Panc1 (cell line): Measurements from ENCODE around the gene BIRC6.

Experiments
- SIN3A ChIP-seq: IDR thresholded peaks from 2 replicates; pipeline ENCODE4 v1.6.1; 2012; ENCODE audit warnings: low read depth, mild to moderate bottlenecking, low read length, moderate library complexity, borderline replicate concordance; ENCODE audit not compliant: insufficient read depth
- TF ChIP-seq, protein P1 (sequence below), 2 experiments: IDR thresholded peaks; 2 replicates each; pipeline ENCODE4 v1.6.1; 2011 to 2012; ENCODE audit warnings: low read depth in 2 of 2, control low read depth in 1 of 2, low read length in 1 of 2, mild to moderate bottlenecking in 1 of 2, moderate library complexity in 1 of 2; ENCODE audit not compliant: insufficient read depth in 1 of 2

DNA sequence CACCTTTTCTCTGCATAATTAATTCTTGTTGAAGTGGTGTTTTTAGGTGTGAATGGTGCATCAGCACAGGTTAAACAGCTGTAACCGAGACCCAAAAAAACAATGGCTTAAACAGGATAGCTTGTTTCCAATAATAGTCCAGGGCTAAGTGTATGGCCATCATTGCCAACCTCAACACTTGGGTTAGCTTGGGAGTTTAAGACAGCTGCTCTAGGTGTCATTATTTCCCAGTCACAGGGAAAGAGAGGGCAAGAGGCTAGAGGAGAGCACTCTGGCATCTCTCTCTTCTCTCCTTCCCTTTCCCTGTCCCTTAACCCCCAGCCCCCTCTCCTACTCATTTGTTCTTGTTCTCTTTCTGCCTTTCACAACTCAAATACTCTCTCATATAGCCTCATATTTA lies 21.1 kb downstream of the BIRC6 start:
- TF ChIP-seq, protein P1, sequence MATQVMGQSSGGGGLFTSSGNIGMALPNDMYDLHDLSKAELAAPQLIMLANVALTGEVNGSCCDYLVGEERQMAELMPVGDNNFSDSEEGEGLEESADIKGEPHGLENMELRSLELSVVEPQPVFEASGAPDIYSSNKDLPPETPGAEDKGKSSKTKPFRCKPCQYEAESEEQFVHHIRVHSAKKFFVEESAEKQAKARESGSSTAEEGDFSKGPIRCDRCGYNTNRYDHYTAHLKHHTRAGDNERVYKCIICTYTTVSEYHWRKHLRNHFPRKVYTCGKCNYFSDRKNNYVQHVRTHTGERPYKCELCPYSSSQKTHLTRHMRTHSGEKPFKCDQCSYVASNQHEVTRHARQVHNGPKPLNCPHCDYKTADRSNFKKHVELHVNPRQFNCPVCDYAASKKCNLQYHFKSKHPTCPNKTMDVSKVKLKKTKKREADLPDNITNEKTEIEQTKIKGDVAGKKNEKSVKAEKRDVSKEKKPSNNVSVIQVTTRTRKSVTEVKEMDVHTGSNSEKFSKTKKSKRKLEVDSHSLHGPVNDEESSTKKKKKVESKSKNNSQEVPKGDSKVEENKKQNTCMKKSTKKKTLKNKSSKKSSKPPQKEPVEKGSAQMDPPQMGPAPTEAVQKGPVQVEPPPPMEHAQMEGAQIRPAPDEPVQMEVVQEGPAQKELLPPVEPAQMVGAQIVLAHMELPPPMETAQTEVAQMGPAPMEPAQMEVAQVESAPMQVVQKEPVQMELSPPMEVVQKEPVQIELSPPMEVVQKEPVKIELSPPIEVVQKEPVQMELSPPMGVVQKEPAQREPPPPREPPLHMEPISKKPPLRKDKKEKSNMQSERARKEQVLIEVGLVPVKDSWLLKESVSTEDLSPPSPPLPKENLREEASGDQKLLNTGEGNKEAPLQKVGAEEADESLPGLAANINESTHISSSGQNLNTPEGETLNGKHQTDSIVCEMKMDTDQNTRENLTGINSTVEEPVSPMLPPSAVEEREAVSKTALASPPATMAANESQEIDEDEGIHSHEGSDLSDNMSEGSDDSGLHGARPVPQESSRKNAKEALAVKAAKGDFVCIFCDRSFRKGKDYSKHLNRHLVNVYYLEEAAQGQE (IDR thresholded peaks at IDR 0.05; ENCODE audit: insufficient read depth in 1 of 2, low read depth in 2 of 2, low read length in 1 of 2) = no peak
- no peak for TF ChIP-seq SIN3A
